H9 (cell line): Measurements from ENCODE around the gene HHAT. TPM values are rescaled to one million over a fixed set of nuclear protein-coding genes. Genes with fewer than 3 reads are reported as not detected.

Experiments used
- DNase-seq: peaks from one replicate; pipeline ENCODE4 v3.0.0-alpha.2; 2017
- H2AFZ ChIP-seq: one replicate; pipeline ENCODE4 v1.6.1; 2013; ENCODE audit warnings: mild to moderate bottlenecking, low read length, control low read depth, moderate library complexity
- H2AK5ac ChIP-seq: 2 replicates; pipeline ENCODE4 v1.6.1; 2013; ENCODE audit warnings: low read length, control low read depth, mixed read lengths; ENCODE audit not compliant: insufficient read length
- H2BK120ac ChIP-seq: one replicate; pipeline ENCODE4 v1.6.1; 2013; ENCODE audit warnings: low read depth, mild to moderate bottlenecking, low read length, control low read depth, inconsistent platforms; ENCODE audit not compliant: poor library complexity, severe bottlenecking
- H2BK12ac ChIP-seq: 2 replicates; pipeline ENCODE4 v1.6.1; 2013; ENCODE audit warnings: low read length, control low read depth, mixed read lengths, low read depth; ENCODE audit not compliant: insufficient read length
- H2BK15ac ChIP-seq: 2 replicates; pipeline ENCODE4 v1.6.1; 2013; ENCODE audit warnings: low read depth, low read length, control low read depth
- H2BK20ac ChIP-seq: one replicate; pipeline ENCODE4 v1.6.1; 2013; ENCODE audit warnings: low read depth, mild to moderate bottlenecking, low read length, control low read depth, inconsistent platforms; ENCODE audit not compliant: poor library complexity, severe bottlenecking
- H2BK5ac ChIP-seq: 2 replicates; pipeline ENCODE4 v1.6.1; 2013; ENCODE audit warnings: low read length, control low read depth, mixed read lengths; ENCODE audit not compliant: insufficient read length
- H3K14ac ChIP-seq: 2 replicates; pipeline ENCODE4 v1.6.1; 2013; ENCODE audit warnings: low read length, control low read depth; ENCODE audit not compliant: insufficient read depth
- H3K18ac ChIP-seq: 2 replicates; pipeline ENCODE4 v1.6.1; 2013; ENCODE audit warnings: low read depth, mild to moderate bottlenecking, mixed read lengths, low read length, control low read depth; ENCODE audit not compliant: insufficient read length
- H3K23ac ChIP-seq: 2 replicates; pipeline ENCODE4 v1.6.1; 2013; ENCODE audit warnings: low read length, control low read depth, mixed read lengths, low read depth; ENCODE audit not compliant: insufficient read length
- H3K23me2 ChIP-seq: 2 replicates; pipeline ENCODE4 v1.6.1; 2013; ENCODE audit warnings: low read depth, mild to moderate bottlenecking, mixed read lengths, low read length, control low read depth; ENCODE audit not compliant: insufficient read length, poor library complexity, severe bottlenecking
- H3K27ac ChIP-seq: 2 replicates; pipeline ENCODE4 v1.5.1; 2013; ENCODE audit warnings: low read length, control low read depth, mixed read lengths, low read depth; ENCODE audit not compliant: insufficient read length
- H3K27me3 ChIP-seq: 2 replicates; pipeline ENCODE4 v1.6.1; 2013; ENCODE audit warnings: low read length, control low read depth, inconsistent platforms; ENCODE audit not compliant: insufficient read depth
- H3K4ac ChIP-seq: 2 replicates; pipeline ENCODE4 v1.6.1; 2013; ENCODE audit warnings: low read depth, mild to moderate bottlenecking, control low read depth, inconsistent platforms, low read length, moderate library complexity
- H3K4me1 ChIP-seq: 2 replicates; pipeline ENCODE4 v1.6.1; 2013; ENCODE audit warnings: low read length, control low read depth, inconsistent platforms; ENCODE audit not compliant: insufficient read depth
- H3K4me2 ChIP-seq: 2 replicates; pipeline ENCODE4 v1.6.1; 2013; ENCODE audit warnings: low read length, control low read depth, mixed read lengths; ENCODE audit not compliant: insufficient read length, insufficient read depth
- H3K56ac ChIP-seq: 2 replicates; pipeline ENCODE4 v1.6.1; 2013; ENCODE audit warnings: low read depth, mild to moderate bottlenecking, mixed read lengths, low read length, control low read depth; ENCODE audit not compliant: insufficient read length
- H3K79me1 ChIP-seq: 2 replicates; pipeline ENCODE4 v1.6.1; 2013; ENCODE audit warnings: low read depth, mild to moderate bottlenecking, moderate library complexity, low read length, control low read depth, inconsistent platforms; ENCODE audit not compliant: insufficient read depth, poor library complexity, severe bottlenecking
- H3K79me2 ChIP-seq: 2 replicates; pipeline ENCODE4 v1.6.1; 2013; ENCODE audit warnings: low read length, control low read depth, inconsistent platforms; ENCODE audit not compliant: insufficient read depth
- H3K9ac ChIP-seq: 2 replicates; pipeline ENCODE4 v1.6.1; 2013; ENCODE audit warnings: low read length, control low read depth, mixed read lengths; ENCODE audit not compliant: insufficient read length; ENCODE audit errors: extremely low read depth
- H3K9me3 ChIP-seq: one replicate; pipeline ENCODE4 v1.6.1; 2013; ENCODE audit warnings: low read depth, low read length, inconsistent platforms; ENCODE audit not compliant: control insufficient read depth
- H3T11ph ChIP-seq: one replicate; pipeline ENCODE4 v1.6.1; 2013; ENCODE audit warnings: mild to moderate bottlenecking, low read length, control low read depth, inconsistent platforms
- H4K20me1 ChIP-seq: one replicate; pipeline ENCODE4 v1.6.1; 2013; ENCODE audit not compliant: control insufficient read depth, insufficient read length, insufficient read depth
- H4K5ac ChIP-seq: 2 replicates; pipeline ENCODE4 v1.6.1; 2013; ENCODE audit warnings: low read depth, mild to moderate bottlenecking, mixed read lengths, low read length, control low read depth; ENCODE audit not compliant: insufficient read length
- H4K8ac ChIP-seq: replicated peaks from 2 replicates; pipeline ENCODE4 v1.6.1; 2013; ENCODE audit warnings: low read length, control low read depth, mixed read lengths, low read depth; ENCODE audit not compliant: insufficient read length
- H4K91ac ChIP-seq: 2 replicates; pipeline ENCODE4 v1.6.1; 2013; ENCODE audit warnings: low read depth, mild to moderate bottlenecking, moderate library complexity, mixed read lengths, low read length, control low read depth; ENCODE audit not compliant: insufficient read length
- H3K27ac Mint-ChIP-seq, 3 experiments: 2 replicates in 2 of 3; 3 replicates in 1 of 3; pipeline ENCODE4 v1.8.0; 2020 to 2021; ENCODE audit warnings: mixed read lengths in 3 of 3, mild to moderate bottlenecking in 1 of 3, moderate library complexity in 1 of 3
- H3K27me3 Mint-ChIP-seq: 2 replicates; pipeline ENCODE4 v1.8.0; 2021; ENCODE audit warnings: low read depth, mild to moderate bottlenecking, moderate library complexity, mixed read lengths
- H3K36me3 Mint-ChIP-seq, 3 experiments: 2 replicates in 2 of 3; 3 replicates in 1 of 3; pipeline ENCODE4 v1.8.0; 2020 to 2021; ENCODE audit warnings: low read depth in 3 of 3, mixed read lengths in 3 of 3; ENCODE audit not compliant: insufficient read depth in 1 of 3
- H3K4me1 Mint-ChIP-seq, 2 experiments: 2 replicates each; pipeline ENCODE4 v1.8.0; 2020; ENCODE audit warnings: mixed read lengths in 2 of 2
- H3K4me3 Mint-ChIP-seq, 2 experiments: 2 replicates in 1 of 2; 3 replicates in 1 of 2; pipeline ENCODE4 v1.8.0; 2020 to 2021; ENCODE audit warnings: mild to moderate bottlenecking in 2 of 2, mixed read lengths in 2 of 2, moderate library complexity in 1 of 2
- H3K9me3 Mint-ChIP-seq, 2 experiments: 2 replicates in 1 of 2; 3 replicates in 1 of 2; pipeline ENCODE4 v1.8.0; 2020; ENCODE audit warnings: mild to moderate bottlenecking in 2 of 2, mixed read lengths in 2 of 2, moderate library complexity in 1 of 2
- CTCF ChIP-seq: fragments of 200-600 bp; sonication (generic); conservative IDR thresholded peaks from 3 replicates; pipeline ENCODE4 v1.8.0; 2021; ENCODE audit warnings: antibody characterized with exemption, mild to moderate bottlenecking
- WGBS: extraction: QIAGEN DNeasy Blood & Tissue Kit; methylation state at CpG from one replicate; pipeline ENCODE4 v1.1.7; 2013; ENCODE audit warnings: missing lambda C conversion rate, low lambda C conversion rate, mixed read lengths; ENCODE audit not compliant: insufficient read length; ENCODE audit errors: extremely low coverage; 5-methylcytosine and 5-hydroxymethylcytosine counted together
- total RNA-seq: library from RNA; stranded (reverse); gene quantifications from 2 replicates; pipeline ENCODE4 v1.2.1, GENCODE V29; 2021

The HHAT gene
- total RNA-seq, 1 experiment from 2014 or later = 0.48 TPM

- Histone ChIP-seq H2AFZ (no peak overlapping the region), H4K91ac (no peak overlapping the region), H2AK5ac (no peak overlapping the region), H3K23me2 (no peaks in the 10 kb centered on the region), H3K79me2 (no peaks in the 10 kb centered on the region), H3K56ac (no peak overlapping the region), H2BK15ac (no peak overlapping the region), H3K27me3 (no peaks in the 10 kb centered on the region), H3K4me2 (no peak overlapping the region), H3K4me1 (no peaks in the 10 kb centered on the region), H3K79me1 (no peaks in the 10 kb centered on the region), H4K8ac (no peak overlapping the region), H2BK120ac (no peak overlapping the region), H2BK12ac (no peak overlapping the region), H3K4ac (no peak overlapping the region), H3K23ac (no peak overlapping the region), H4K5ac (no peak overlapping the region), H3K9ac (no peak overlapping the region), H3K27ac (no peak overlapping the region), H3T11ph (peak overlapping the region; percentile 30), H4K20me1 (no peaks in the 10 kb centered on the region), H2BK20ac (no peak overlapping the region), H2BK5ac (no peak overlapping the region), H3K9me3 (no peaks in the 10 kb centered on the region), H3K18ac (no peak overlapping the region), H3K14ac (no peak overlapping the region)
- Mint-ChIP-seq H3K36me3 (no peaks in the 10 kb centered on the region), H3K27me3 (no peaks in the 10 kb centered on the region), H3K9me3 (no peaks in the 10 kb centered on the region; a peak in 1 of 5 replicates), H3K4me3 (no peak overlapping the region), H3K27ac (no peak overlapping the region), H3K4me1 (peaks cover 2 to 5% of the 10 kb centered on the region in 2 experiments; a peak in 2 of 4 replicates)
- WGBS = no CpG with 5 or more reads among the region's 2 CpGs
- no peak for DNase-seq
- no peak for TF ChIP-seq CTCF
These were observed 306.4 kb downstream of the HHAT start for GRCh38 chr1:210635108-210635507.
